Activated B cell treated with CpG ODN at 0.5 μM for 24 hours (primary cell): ENCODE data around the gene PRCC. TPM values are rescaled to one million over a fixed set of nuclear protein-coding genes. Genes with fewer than 3 reads are reported as not detected.

Experiments
- total RNA-seq: library from RNA; stranded (reverse); gene quantifications from 2 replicates; pipeline ENCODE4 v1.2.3, GENCODE V29; 2022

Gene PRCC
- total RNA-seq, 1 donor from 2014 or later, result 81.4 TPM

Other genes with a start within 250 kb of the PRCC start
- 0.22 and 0.29 TPM in 2 replicates for gene IQGAP3, start 195.0 kb upstream of the PRCC start, total RNA-seq
- 19.6 TPM in 2 replicates for gene TTC24, start 187.8 kb upstream of the PRCC start, total RNA-seq
- gene NAXE, start 175.8 kb upstream of the PRCC start, total RNA-seq, result 75.6 and 84.5 TPM in 2 replicates
- 64.6 and 71.8 TPM in 2 replicates for gene GPATCH4, start 166.1 kb upstream of the PRCC start, total RNA-seq
- gene HAPLN2, start 148.1 kb upstream of the PRCC start, total RNA-seq, result not detected in 2 replicates
- gene BCAN, start 125.4 kb upstream of the PRCC start, total RNA-seq, result 0.27 and 0.51 TPM in 2 replicates
- not detected in 2 replicates for gene NES, start 90.1 kb upstream of the PRCC start, total RNA-seq
- gene CRABP2, start 62.0 kb upstream of the PRCC start, total RNA-seq, result 0.55 and 0.66 TPM in 2 replicates
- gene METTL25B, start 39.1 kb upstream of the PRCC start, total RNA-seq, result 54.5 and 56.7 TPM in 2 replicates
- 50.8 and 53.0 TPM in 2 replicates for gene ISG20L2, start 38.8 kb upstream of the PRCC start, total RNA-seq
- 65.8 and 83.7 TPM in 2 replicates for gene MRPL24, start 26.4 kb upstream of the PRCC start, total RNA-seq
- gene HDGF, start 15.9 kb upstream of the PRCC start, total RNA-seq, result 107 and 113 TPM in 2 replicates
- gene SH2D2A, start 49.3 kb downstream of the PRCC start, total RNA-seq, result 1.7 and 2.3 TPM in 2 replicates
- not detected in 2 replicates for gene INSRR, start 91.6 kb downstream of the PRCC start, total RNA-seq
- gene NTRK1, start 93.3 kb downstream of the PRCC start, total RNA-seq, result 0.11 TPM in 1 of 2 replicates, not detected in the other
- not detected in 2 replicates for gene PEAR1, start 126.2 kb downstream of the PRCC start, total RNA-seq
- not detected in 2 replicates for gene LRRC71, start 153.1 kb downstream of the PRCC start, total RNA-seq